ENCODE data around the gene ERVV-1.
"Not testable (repeated sequence)": the region's sequence is repeated elsewhere in the genome, so short reads cannot be mapped to it uniquely, and the experiment has no call there.

Gene ERVV-1

DNA sequence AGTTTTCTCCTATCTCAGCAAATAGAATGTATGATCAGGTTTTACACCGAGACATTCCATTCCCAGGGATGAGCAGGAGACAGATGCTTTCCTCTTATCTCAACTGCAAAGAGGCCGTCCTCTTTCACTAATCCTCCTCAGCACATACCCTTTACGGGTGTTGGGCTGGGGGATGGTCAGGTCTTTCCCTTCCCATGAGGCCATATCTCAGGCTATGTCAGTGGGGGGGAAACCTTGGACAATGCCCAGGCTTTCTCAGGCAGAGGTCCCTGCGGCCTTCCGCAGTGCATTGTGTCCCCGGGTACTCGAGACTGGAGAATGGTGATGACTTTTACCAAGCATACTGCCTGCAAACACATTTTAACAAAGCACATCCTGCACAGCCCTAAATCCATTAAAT is 14.6 kb downstream of the ERVV-1 start:
- DNase-seq, result not testable (repeated sequence)

DNA sequence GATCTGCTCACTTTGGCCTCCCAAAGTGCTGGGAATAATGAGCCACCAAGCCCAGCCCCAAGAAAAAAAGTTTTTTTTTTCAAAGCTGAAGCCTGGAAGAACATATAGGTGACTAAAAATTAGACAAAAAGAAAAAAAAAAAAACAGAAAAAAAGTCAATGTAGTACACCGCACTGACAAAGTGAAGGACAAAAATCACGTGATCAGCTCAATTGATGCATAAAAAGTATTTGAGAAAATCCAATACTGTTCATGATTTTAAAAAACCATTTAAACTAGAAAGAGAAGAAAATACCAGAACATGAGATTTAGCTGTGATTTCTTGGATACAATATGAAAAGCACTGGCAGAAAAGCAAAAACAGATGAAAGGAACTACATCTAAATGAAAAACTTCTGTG is 20.3 kb downstream of the ERVV-1 start:
- no peak for DNase-seq

DNA sequence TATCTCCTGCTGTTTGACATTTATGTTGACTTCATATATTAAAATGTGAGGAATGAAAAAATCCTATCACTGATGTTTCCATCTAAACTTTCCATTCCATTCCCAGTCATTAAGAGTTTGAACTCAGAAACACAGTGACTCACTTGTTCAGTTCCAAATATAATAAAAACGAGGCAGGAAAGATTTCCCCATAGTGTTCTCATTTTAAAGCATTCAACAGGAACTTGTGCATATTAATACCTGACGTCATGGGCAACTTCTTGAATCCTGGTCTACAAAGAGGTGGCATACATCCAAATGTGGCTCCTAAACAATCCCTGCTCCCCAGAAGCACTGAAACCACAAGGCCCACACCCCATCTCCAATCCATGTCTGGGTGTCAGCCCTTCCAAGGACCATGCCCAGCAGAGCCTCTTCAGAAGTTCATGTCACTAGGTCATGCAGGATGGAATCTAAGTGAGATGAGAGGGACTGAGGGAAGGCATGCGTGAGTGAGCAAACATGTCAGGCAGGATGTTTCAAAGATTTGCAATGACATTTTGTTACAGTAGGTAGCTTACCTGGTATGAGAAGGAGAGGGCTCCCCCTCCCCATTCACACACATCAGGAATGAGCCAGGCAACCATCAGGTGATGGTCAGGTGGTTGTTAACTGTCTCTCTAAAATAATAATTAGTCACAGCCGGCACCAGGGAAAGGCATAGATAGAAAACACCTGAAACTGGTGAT is 21.4 kb downstream of the ERVV-1 start:
- DNase-seq, result no peak

DNA sequence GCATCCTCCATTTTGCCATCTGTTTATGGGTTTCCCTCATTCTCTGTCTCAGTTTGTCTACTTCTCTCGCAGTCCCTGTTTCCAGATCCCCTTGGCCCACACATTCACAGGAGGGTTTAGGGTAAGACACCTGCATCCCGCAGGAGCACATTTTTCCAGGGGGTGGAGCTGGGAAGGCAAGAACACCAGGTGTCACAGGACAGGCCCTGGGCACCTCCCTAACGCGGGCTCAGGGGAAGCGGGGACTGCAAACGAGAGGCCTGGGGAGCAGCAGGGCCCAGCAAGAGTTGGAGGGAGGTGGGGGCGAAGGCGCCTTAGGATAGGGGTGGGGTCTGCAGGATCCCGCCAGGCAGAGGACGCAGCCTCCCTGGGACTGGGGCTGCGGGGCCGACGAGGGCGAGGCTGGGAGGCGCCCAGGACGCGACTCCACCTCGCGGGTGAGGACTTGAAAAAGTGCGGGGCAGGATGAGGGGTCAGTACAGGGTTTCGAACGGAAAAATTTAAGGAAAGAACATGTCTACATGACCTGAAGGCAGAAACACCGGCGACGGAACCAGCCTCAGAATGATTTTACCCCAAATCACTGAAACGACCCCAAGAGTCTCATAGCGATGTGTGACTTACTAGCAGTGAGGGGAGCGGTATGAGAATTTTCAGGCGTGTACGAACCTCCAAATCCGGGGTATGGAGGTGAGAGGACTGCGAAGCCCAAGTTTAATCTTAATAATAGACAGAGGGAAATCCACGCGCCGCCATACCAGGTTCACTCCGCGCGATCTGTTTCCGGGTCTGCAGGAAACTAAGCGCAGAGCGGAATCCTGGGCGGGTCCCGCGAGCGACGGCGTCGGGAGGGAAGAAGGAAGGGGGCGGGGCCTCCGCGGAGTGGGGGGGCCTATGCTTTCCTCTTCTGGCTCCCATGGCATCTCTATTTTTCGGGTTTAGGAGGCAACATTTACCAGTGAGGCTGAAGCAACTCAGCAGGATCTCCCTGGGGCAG is 23.7 kb downstream of the ERVV-1 start:
- no peak for DNase-seq

DNA sequence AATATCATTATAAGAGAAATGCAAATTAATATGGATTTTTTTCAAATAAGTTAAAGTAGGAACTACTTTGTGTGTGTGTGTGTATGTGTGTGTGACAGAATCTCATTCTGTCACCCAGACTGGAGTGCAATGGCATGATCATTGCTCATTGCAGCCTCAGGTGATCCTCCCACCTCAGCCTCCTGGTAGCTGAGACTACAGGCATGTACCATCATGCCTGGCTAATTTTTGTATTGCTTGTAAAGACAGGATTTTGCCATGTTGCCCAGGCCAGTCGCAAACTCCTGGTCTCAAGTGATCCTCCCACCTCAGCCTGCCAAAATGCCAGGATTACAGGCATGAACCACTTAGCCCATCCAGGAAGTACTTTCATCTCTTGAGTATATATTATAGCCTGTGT is 27.6 kb downstream of the ERVV-1 start:
- DNase-seq, result no peak

DNA sequence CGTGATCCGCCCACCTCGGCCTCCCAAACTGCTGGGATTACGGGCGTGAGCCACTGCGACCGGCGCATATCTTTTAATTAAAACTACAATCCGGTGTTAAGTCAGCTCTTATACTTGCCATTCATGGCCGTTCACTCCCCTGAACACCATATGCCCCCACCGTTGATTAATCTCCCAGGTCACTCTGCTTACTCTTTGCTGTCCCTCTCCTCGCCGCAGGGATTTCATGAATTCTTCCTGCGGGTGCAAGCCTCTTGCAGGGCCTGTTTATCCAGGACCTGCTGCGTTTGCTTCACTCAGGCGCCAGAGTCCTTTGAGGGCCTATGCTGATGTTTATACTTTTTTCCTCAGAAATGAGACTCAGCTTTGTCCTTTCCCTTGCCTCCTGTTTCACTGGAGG is 31.8 kb downstream of the ERVV-1 start:
- DNase-seq, result no peak

DNA sequence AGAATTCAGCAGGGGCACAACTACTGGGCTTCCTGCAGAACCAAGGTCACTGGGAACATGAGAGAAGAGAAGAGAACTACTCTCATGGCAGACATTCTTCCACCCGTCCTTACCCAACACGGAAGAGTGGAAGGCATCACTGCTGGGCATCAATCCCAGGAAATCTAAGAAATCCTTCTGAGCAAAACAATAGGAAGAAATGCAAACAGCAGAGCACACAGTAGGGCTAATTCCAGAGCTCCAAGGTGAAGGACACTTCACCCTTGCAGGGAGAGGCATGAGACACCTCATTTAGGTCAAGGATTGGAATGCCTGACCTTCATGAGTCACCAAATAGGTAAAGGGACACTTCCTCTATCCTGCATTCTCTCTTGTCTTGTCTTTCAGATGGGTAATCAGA is 33.7 kb downstream of the ERVV-1 start:
- DNase-seq, result no peak

DNA sequence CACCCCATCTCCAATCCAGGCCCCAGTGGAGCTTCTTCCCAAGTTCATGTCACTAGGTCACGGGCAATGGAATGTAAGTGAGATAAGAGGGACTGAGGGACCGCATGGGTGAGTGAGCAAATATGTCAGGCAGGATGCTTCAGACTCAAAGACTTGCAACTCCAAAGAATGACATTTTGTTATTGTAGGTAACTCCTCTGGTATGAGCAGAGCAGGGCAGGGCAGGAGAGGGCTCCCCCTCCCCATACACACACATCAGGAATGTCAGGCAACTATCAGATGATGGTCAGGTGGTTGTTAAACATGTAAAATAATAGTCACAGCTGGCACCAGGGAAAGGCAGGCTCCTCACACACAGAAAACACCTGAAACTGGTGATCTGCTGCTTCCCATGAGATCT is 41.4 kb downstream of the ERVV-1 start:
- DNase-seq, result no peak

DNA sequence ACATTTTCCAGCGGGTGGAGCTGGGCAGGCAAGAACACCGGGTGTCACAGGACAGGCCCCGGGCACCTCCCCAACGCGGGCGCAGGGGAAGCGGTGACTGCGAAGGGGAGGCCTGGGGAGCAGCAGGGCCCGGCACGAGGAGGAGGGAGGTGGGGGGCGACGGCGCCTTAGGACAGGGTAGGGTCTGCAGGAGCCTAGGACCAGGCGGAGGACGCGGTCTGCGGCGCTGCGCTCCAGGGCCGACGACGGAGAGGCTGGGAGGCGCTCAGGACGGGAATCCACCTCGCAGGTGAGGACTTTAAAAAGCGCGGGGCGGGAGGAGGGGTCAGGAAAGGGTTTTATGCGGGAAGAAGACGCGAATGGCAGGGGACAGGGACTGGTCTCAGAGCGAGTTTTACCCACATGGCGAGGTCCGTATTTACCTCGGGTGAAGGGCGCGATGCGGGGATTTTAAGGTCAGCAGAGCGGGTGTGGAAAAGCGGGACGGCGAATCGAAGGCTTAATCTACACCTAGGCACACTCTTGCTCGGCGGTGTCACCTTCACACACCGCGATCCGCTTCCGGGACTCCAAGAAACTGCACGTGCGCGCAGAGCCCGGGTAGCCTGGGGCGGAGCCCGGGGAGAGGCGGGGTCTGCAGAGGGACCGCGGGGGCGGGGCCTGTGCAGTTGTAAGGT is 44.3 kb downstream of the ERVV-1 start:
- DNase-seq, result peak; percentile 28
